CD4-positive, alpha-beta T cell treated with Interleukin-2 at 100 ng/mL for 4 hours (primary cell): ENCODE results near the gene DAPL1.

Experiments used
- DNase-seq: peaks from one replicate; pipeline ENCODE4 v3.0.0-alpha.2; 2020; ENCODE audit warnings: low spot score

Gene DAPL1

GRCh38 chr2:158777077-158777476 lies 18.0 kb upstream of the DAPL1 start:
- no peak for DNase-seq

- no peak for DNase-seq
Observed at GRCh38 chr2:158778243-158778642, 16.9 kb upstream of the DAPL1 start.

- no peak for DNase-seq
Observed at GRCh38 chr2:158779621-158780020, 15.5 kb upstream of the DAPL1 start.

GRCh38 chr2:158781353-158781961 lies 13.7 kb upstream of the DAPL1 start:
- DNase-seq = no peak

GRCh38 chr2:158782136-158782535 lies 13.0 kb upstream of the DAPL1 start:
- DNase-seq = no peak

- DNase-seq = no peak
Observed at GRCh38 chr2:158782616-158783015, 12.5 kb upstream of the DAPL1 start.

GRCh38 chr2:158783923-158784322 lies 11.2 kb upstream of the DAPL1 start:
- no peak for DNase-seq

- DNase-seq = no peak
Observed at GRCh38 chr2:158786897-158787296, 8.2 kb upstream of the DAPL1 start.

- no peak for DNase-seq
Observed at GRCh38 chr2:158788951-158789350, 6.2 kb upstream of the DAPL1 start.

- DNase-seq = no peak
Observed at GRCh38 chr2:158796652-158797051, 1.5 kb downstream of the DAPL1 start.

GRCh38 chr2:158797963-158798700 lies 3.0 kb downstream of the DAPL1 start:
- no peak for DNase-seq

GRCh38 chr2:158799181-158799580 lies 4.1 kb downstream of the DAPL1 start:
- no peak for DNase-seq

GRCh38 chr2:158803506-158803905 lies 8.4 kb downstream of the DAPL1 start:
- no peak for DNase-seq

GRCh38 chr2:158805255-158805654 lies 10.1 kb downstream of the DAPL1 start:
- DNase-seq = no peak

GRCh38 chr2:158805936-158806335 lies 10.8 kb downstream of the DAPL1 start:
- DNase-seq = no peak

- DNase-seq = no peak
Observed at GRCh38 chr2:158806941-158807340, 11.8 kb downstream of the DAPL1 start.

- DNase-seq = no peak
Observed at GRCh38 chr2:158808426-158808825, 13.3 kb downstream of the DAPL1 start.

- DNase-seq = no peak
Observed at GRCh38 chr2:158809816-158810215, 14.7 kb downstream of the DAPL1 start.

GRCh38 chr2:158810731-158811460 lies 15.8 kb downstream of the DAPL1 start:
- no peak for DNase-seq

- no peak for DNase-seq
Observed at GRCh38 chr2:158815166-158815565, 20.0 kb downstream of the DAPL1 start.

GRCh38 chr2:158815658-158816057 lies 20.5 kb downstream of the DAPL1 start:
- no peak for DNase-seq

- no peak for DNase-seq
Observed at GRCh38 chr2:158817588-158817987, 22.5 kb downstream of the DAPL1 start.

GRCh38 chr2:158818511-158818910 lies 23.4 kb downstream of the DAPL1 start:
- no peak for DNase-seq
